ENCODE measurements around the gene GRM4.

Gene GRM4

GRCh38 chr6:33996120-33996475, 149.8 kb downstream of the GRM4 start:
- no peak for TF ChIP-seq CTCF (IDR thresholded peaks at IDR 0.05; ENCODE audit: control insufficient read depth, insufficient read depth, low read depth, low read length, missing control alignments)
- H3K4me3 ChIP-seq (ENCODE audit: control insufficient read depth, low read depth, low read length), result no peak overlapping the region
- DNase-seq (ENCODE audit: low read depth), result no peak

GRCh38 chr6:33995309-33996119, 150.4 kb downstream of the GRM4 start:
- H3K4me3 ChIP-seq (ENCODE audit: control insufficient read depth, low read depth, low read length), result no peak overlapping the region
- no peak for DNase-seq (ENCODE audit: low read depth)
- no peak for TF ChIP-seq CTCF (IDR thresholded peaks at IDR 0.05; ENCODE audit: control insufficient read depth, insufficient read depth, low read depth, low read length, missing control alignments)

GRCh38 chr6:33994472-33995308, 151.2 kb downstream of the GRM4 start:
- TF ChIP-seq CTCF (IDR thresholded peaks at IDR 0.05; ENCODE audit: control insufficient read depth, insufficient read depth, low read depth, low read length, missing control alignments), result no peak
- H3K4me3 ChIP-seq (ENCODE audit: control insufficient read depth, low read depth, low read length), result no peak overlapping the region
- no peak for DNase-seq (ENCODE audit: low read depth)

- no peak for DNase-seq (ENCODE audit: low read depth)
- TF ChIP-seq CTCF (IDR thresholded peaks at IDR 0.05; ENCODE audit: control insufficient read depth, insufficient read depth, low read depth, low read length, missing control alignments), result no peak
- H3K4me3 ChIP-seq (ENCODE audit: control insufficient read depth, low read depth, low read length), result no peak overlapping the region
Observed at GRCh38 chr6:33993653-33994471, 152.0 kb downstream of the GRM4 start.

- DNase-seq (ENCODE audit: low read depth), result no peak
- TF ChIP-seq CTCF (IDR thresholded peaks at IDR 0.05; ENCODE audit: control insufficient read depth, insufficient read depth, low read depth, low read length, missing control alignments), result no peak
- no peak overlapping the region for H3K4me3 ChIP-seq (ENCODE audit: control insufficient read depth, low read depth, low read length)
Observed at GRCh38 chr6:33993091-33993490, 152.8 kb downstream of the GRM4 start.

- DNase-seq (ENCODE audit: low read depth), result no peak
- no peak for TF ChIP-seq CTCF (IDR thresholded peaks at IDR 0.05; ENCODE audit: control insufficient read depth, insufficient read depth, low read depth, low read length, missing control alignments)
- H3K4me3 ChIP-seq (ENCODE audit: control insufficient read depth, low read depth, low read length), result no peak overlapping the region
Observed at GRCh38 chr6:33992191-33992590, 153.7 kb downstream of the GRM4 start.
